ENCODE results near the gene TRAF6.
A peak's percentile ranks its signal among the peaks of the same experiment; 100 is the strongest.
"Not testable (repeated sequence)": the region's sequence is repeated elsewhere in the genome, so short reads cannot be mapped to it uniquely, and the experiment has no call there.

Gene TRAF6

DNA sequence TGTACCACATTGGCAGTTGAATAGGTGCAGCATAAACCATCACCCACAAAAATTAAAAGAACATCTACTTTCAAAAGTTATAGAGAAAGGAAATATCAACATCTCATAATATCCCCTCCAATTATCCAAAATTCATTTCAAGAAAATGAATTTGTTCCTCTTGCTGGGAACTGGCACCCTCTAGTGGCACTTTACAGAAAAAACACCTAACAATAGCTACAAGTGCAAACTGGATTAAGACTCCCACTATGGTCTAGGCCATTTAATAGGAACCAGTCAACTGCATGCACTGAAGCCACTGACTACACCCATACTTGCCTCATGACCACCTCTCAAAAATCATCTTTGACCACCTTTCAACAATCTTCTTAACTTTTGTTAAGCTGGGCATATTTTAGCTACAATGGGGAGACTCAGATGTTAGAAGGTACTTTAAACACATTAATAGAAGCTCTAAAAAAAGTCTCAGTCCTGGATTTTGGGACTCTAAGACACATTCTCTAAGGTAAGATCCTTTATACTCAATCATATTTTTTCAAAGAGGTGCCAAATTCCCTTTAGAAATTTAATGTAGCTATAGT lies 17.3 kb downstream of the TRAF6 start:
- DNase-seq: peak; percentile 40

GRCh38 chr11:36490026-36490806 lies 19.9 kb downstream of the TRAF6 start:
- DNase-seq: no peak

DNA sequence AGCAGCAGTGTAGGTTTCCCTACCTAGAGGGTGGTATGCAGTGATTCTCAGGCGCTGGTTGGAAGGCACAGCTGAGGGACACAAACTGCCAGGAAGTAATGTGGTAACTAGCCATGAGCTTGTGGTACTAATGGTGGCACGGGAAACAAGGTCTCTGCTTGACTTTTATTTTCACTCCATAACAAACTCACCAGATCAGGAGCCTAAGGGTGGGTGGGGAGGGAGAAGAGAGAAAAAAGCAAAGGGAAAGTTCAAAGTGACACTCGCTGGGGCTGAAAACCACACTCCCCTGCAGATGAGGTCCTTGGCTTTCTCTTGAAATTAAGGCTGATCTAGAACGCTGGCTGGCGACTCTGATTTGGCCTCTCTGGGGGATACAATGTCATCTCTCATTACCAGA lies 22.0 kb downstream of the TRAF6 start:
- no peak for DNase-seq

DNA sequence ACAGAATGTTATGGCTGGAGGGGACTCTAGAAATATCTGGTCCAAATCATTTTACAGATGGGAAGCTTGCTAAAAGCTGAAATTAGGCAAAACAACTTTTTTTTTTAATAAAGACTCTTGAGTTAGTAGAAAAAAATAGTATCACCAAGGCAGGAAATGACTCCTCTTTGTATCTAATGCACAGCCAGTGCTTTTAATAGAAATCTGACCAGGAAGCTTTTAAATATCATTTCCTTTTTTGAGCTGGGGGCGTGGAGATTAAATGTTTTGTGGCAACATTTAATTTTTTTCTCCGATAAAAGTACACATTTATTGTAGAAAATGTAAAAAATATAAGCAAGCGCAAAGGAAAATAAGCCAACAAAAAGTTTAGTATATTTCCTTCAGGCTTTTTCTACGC lies 22.5 kb downstream of the TRAF6 start:
- no peak for DNase-seq

DNA sequence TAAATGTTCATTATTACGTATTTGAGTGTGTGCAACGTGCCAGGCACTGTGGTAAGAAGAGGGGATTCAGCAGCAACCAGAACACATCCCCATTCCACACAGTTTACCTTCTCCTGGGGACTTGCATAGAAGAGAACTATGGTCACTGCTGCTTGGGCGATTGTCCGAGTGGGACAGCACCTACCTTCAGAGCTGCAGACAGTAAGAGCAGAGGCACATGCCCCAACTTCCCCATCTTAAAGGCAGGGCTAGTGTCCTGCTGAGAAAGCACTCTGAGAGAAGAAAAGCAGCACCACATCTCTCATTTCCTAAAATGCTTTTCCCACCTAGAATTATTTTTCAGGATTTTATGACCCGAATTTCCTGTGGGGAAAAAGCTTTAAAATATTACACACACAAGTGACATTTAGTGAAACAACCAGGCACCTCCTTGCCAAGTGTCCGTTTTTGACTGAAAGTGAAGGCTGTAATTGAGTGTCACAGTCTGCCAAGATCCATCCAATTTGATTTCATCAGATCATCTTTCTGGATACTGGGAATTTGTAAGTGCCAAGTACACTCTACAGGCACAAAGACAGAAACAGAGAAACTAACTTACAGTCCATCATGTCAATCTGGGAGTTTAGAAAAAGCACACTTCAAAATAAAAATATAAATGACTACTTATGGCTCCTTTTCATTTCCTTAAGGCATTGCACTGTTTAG lies 24.6 kb downstream of the TRAF6 start:
- DNase-seq: no peak

- DNase-seq: not testable (repeated sequence)
Observed at GRCh38 chr11:36483042-36483441, 27.0 kb downstream of the TRAF6 start.

GRCh38 chr11:36480833-36481232 lies 29.2 kb downstream of the TRAF6 start:
- no peak for DNase-seq

- DNase-seq: peak; percentile 15
Observed at GRCh38 chr11:36478700-36479329, 31.3 kb downstream of the TRAF6 start.

DNA sequence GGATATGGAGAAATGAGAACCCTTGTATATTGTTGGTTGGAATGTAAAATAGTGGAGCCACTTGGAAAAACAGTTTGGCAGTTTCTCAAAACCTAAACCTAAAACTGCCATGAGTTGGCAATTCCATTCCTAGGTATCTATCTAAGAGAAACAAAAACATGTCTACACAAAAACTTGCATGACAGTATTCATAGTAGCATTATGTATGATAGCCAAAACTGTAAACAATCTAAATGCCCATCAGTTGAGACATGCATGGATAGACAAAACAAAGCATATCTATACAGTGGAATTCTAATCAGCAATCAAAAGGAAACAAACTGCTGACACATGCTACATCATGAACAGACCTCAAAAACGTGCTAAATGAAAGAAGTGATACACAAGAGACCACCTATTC lies 34.9 kb downstream of the TRAF6 start:
- DNase-seq: no peak

DNA sequence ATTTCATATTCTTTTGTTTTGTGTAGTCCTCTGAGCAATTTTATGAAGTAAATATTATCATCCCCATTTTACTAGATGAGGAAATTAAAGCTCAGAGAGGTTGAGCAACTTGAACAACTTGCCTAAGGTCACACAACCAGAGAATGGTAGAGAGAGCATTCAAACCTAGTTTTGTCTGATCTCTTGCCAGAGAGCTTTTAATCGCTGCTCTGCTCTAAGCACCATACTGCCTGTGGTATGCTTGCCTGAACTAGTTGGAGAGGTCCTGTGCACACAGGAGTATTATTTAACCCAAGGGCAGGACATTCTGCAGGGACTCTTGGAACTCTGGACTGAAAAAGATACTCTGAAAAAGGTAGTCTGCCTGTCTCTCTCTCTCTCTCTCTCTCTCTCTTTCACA lies 38.5 kb downstream of the TRAF6 start:
- DNase-seq: no peak

DNA sequence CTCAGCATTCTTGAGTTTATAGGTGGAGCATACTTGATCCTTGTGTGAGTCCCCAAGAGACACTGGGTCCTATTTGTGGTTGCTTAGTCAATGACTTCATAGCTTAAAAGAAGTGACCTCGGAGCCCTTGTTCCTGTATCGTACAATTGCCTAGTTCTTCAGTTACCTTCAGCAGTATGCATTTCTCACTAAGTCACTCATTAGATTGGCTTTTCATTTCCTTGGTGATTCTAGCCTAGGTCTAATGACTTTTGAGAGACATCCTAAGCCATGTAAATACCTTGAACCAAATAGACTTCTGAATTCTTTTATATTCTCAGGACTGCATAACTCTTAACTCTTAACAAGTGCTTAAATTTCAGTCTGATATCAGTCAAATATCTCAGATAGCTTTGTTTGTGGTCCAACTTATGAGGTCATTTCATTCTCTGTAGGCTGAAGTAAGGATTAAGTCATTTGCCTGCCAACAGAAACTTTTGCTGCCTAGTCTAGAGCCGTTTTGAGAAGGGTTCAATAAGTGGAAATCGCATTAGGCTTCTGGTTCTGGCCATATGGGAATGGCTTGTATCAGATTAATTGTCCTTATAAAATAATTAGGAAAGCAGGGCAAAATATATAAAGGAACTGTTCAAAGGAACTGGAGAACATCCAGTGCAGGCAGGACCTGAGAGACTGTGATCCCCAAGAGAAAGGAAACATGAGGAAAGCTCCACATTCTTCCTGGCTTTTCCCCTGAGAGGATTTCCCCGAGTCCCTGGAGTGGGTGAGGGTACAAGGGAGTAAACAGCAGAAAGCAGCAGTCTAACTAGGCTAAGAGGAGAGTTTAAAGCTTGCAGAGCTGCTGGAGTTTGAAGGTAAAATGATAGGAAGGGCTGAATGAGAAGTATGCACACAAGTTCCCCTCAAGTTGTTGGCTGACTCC lies 39.9 kb downstream of the TRAF6 start:
- DNase-seq: no peak

DNA sequence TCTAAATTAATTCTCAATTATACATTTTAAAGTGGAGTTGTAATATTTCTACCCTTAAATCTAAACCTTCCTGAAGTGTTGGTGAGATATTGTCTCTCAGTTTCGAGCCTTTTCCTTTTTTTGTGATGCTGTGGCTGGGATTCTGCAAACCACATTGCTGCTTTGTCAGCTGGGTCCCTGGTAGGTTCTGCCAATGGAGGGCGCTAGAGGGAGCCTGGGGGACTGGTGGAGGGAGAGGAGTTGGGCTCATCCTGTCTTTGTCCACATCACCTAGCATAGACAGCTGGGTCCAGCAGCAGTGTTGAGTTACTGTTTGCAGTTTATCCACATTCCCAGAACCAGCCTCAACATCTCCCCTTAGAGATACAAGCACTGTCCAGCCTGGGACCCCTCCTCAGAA lies 41.0 kb downstream of the TRAF6 start:
- DNase-seq: no peak

DNA sequence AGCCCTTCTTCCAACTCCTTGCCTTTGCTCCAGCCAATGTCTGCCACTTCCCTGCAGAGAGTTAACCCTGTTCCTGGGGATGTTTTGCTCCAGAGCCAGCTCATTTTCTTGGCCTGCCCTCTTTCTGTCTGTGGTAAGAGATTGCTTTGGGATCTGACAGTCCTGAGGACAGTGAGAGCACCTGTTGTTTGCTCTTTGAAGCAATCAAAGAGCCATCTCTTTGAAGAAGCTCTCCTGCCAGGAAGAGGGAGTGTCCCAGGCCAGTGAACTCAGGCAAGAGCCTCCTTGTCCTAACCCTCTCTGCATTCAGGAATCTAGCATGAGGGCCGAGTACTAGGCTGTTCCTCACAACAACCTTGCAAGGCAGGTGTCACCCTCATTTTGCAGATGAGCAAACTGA lies 42.2 kb downstream of the TRAF6 start:
- DNase-seq: no peak

DNA sequence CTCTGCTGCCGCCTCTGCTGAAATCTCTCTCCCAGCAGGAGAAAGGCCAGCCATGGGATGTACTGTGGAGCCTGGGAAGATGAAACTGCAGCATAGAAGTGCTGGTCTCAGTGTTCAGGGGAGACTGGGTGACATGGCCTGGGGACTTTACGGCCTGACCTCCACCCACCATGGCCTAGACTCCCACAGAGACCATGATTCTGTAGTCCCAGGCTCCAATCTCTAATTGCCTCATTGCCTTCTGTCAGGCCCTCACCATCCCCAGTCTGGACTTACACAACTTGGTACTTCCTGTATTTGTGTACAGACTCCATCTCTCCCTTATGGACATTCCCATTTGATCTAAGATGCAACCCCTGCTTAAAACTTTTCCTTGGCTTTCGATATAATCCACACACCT lies 43.1 kb downstream of the TRAF6 start:
- DNase-seq: no peak

- no peak for DNase-seq
Observed at GRCh38 chr11:36465449-36466163, 44.5 kb downstream of the TRAF6 start.

- no peak for DNase-seq
Observed at GRCh38 chr11:36464720-36465119, 45.4 kb downstream of the TRAF6 start.

DNA sequence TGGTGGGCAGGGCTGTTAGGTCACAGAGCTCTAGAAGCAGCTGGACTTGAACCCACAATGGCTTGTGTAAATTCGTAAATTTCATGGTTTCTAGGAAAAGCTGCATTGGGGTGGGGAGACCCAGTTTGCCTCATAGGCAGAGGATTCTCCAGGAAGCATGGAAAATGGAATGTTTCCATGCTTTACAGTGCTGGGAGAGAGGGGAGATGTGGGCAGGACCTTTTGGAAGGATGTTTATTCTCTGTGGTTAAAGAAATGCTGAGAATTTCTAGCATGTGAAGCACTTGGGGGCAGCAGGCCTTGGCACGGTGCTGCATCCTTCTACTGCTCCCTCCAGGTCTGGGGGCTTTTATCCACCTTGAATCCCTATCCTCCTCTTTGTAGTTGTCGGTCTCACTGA lies 46.3 kb downstream of the TRAF6 start:
- no peak for DNase-seq

- no peak for DNase-seq
Observed at GRCh38 chr11:36462321-36462720, 47.8 kb downstream of the TRAF6 start.

GRCh38 chr11:36460220-36460619 lies 49.9 kb downstream of the TRAF6 start:
- no peak for DNase-seq

DNA sequence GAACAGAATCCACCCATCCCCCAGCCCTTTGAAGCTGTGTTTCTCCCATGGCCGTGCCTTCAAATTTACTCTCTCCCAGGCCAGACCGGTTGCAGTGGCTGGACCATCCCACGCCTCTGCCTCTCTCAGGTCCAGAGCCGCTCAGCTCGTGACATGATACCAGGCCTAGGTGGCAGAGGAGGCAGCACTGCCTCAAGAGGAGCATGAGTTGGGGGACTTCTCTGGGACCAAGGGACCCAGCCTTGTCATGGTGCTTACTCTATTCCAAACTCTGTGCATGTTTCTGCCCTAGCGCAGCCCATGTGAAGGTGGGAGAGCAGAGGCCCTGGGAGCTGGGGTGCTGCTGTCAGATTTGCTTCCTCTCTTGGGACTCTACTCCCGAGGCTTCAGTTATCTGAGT lies 51.0 kb downstream of the TRAF6 start:
- DNase-seq: no peak

DNA sequence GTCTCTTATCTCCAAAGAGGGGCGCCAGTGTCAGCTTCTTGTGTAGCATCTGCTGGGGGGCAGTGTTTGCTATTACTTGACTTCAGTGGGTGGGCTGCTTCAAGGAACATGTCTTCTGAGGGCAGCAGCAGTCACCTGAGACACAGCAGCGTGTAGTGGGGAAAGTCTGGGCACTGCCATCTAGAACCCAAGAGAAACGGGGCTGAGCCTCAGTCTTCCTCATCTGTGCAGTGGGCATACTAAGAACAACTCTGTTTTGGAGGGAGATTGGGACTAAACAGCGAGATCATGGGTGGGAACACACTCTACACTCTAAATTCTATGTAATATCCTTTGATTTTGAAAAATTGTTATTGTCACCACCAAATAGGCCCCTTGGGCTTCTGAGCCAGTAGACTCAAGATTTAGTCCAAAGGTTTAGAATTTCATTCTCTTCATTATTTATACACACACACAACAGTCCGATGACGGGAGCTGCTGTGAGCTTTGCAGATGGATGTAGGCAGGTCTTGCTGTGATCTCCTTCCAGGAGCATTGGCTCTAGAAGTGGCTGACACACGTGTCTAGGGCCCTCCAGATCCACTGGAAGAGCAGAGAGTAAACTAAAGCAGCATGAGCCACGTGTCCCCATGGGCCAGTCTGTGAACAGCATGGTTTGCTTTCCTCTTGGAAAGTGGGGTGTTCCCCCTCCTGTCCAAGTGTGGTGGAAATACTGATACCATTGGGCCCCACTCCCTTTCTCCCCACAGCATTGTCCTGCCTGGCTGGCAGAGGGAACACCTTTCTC lies 51.8 kb downstream of the TRAF6 start:
- DNase-seq: no peak
